HG02852 (cell line): ENCODE results near the gene BIVM.

Experiments
- ATAC-seq: cut with Tn5 transposase; IDR thresholded peaks from one replicate; pipeline ENCODE4 v1.9.1; 2021; ENCODE audit warnings: mild to moderate bottlenecking, moderate library complexity; ENCODE audit not compliant: unreplicated experiment

Gene BIVM

GRCh38 chr13:102877303-102877702 lies 78.4 kb downstream of the BIVM start:
- ATAC-seq = no peak

- ATAC-seq = no peak
Measured at GRCh38 chr13:102878481-102878880, 79.6 kb downstream of the BIVM start.

- ATAC-seq = no peak
Measured at GRCh38 chr13:102879793-102880499, 81.0 kb downstream of the BIVM start.

GRCh38 chr13:102881819-102882686 lies 83.1 kb downstream of the BIVM start:
- no peak for ATAC-seq
